ENCODE measurements around the gene PIK3R6. TPM values are rescaled to one million over a fixed set of nuclear protein-coding genes. Genes with fewer than 3 reads are reported as not detected.

The PIK3R6 gene
- total and polyA plus RNA-seq, 3 donors from 2014 or later = 1.3 to 2.6 (median 2.5) TPM

DNA sequence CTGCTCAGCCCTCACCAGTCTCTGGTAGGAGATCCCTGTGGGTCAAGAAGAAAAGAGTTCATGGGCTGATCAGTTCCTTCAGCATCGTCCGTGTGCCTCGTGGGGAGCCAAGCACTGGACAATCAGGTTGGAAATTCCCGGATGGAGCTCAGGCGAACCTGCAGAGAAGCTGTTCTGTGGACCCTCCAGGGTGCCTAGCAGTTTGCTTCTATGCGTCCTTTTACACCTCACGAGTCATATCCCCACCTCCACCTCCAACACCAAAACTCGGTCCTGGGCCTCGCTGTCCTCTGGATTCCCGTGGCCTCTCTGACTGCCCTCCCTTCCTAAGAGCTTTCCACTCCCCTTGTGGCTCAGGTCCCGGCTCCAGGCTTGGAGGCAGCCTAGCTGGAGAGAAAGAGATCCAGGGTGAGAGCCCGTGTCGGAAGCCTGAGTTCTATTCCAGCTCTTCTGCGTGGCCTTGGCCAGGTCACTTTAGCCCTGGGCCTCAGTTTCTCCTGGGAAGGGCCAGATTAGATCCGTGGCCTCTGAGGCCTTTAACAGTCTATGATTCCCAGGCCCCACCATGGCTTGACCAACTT, 26.2 kb upstream of the PIK3R6 start:
- WGBS, 2 donors = 74 to 87% methylated on average over 15 of the region's 15 CpGs
- no peak for DNase-seq
- no peak for TF ChIP-seq POLR2A (IDR thresholded peaks at IDR 0.05)
- TF ChIP-seq, protein P1, sequence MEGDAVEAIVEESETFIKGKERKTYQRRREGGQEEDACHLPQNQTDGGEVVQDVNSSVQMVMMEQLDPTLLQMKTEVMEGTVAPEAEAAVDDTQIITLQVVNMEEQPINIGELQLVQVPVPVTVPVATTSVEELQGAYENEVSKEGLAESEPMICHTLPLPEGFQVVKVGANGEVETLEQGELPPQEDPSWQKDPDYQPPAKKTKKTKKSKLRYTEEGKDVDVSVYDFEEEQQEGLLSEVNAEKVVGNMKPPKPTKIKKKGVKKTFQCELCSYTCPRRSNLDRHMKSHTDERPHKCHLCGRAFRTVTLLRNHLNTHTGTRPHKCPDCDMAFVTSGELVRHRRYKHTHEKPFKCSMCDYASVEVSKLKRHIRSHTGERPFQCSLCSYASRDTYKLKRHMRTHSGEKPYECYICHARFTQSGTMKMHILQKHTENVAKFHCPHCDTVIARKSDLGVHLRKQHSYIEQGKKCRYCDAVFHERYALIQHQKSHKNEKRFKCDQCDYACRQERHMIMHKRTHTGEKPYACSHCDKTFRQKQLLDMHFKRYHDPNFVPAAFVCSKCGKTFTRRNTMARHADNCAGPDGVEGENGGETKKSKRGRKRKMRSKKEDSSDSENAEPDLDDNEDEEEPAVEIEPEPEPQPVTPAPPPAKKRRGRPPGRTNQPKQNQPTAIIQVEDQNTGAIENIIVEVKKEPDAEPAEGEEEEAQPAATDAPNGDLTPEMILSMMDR (IDR thresholded peaks at IDR 0.05) = no peak

DNA sequence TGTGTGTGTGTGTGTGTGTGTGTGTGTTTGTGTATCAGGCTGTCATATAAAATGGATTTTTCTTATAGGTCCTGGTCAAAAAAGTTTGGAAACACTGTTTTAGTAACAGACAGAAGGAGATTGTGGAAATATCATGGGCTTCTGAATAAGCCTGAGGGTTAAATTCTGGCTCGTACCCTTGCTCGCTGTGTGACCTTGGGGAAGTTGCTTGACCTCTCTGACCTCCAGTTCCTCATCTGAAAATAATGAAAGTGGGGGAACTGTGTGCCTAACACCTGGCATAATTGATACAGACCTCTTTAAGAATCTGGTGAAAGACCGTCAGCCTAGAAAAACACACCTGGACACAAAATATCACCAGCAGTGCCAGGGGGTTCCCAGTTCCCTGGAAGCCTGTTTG, 25.6 kb upstream of the PIK3R6 start:
- no peaks in the 10 kb centered on the region for H3K27me3 ChIP-seq
- H3K4me3 ChIP-seq = no peak overlapping the region
- TF ChIP-seq, protein P1 (IDR thresholded peaks at IDR 0.05) = no peak
- no peaks in the 10 kb centered on the region for H3K36me3 ChIP-seq (ENCODE audit: low read depth, missing control alignments)
- H3K27ac ChIP-seq = no peak overlapping the region
- intact Hi-C loops (cut with DNase I; ENCODE audit: low total_unique reads) = no loop called here
- WGBS, 2 donors = 69 to 71% methylated on average over 3 of the region's 3 CpGs
- DNase-seq = no peak
- H3K9me3 ChIP-seq = no peaks in the 10 kb centered on the region
- peaks cover 4% of the 10 kb centered on the region for H3K4me1 ChIP-seq

More for the DNA sequence above, 26.2 kb upstream of the PIK3R6 start:
- Histone ChIP-seq H3K27me3 (no peaks in the 10 kb centered on the region), H3K36me3 (ENCODE audit: low read depth, missing control alignments) (no peaks in the 10 kb centered on the region), H3K4me3 (no peak overlapping the region), H3K4me1 (peaks cover 4% of the 10 kb centered on the region), H3K9me3 (no peaks in the 10 kb centered on the region), H3K27ac (no peak overlapping the region)
- intact Hi-C loops (cut with DNase I; ENCODE audit: low total_unique reads) = no loop called here

DNA sequence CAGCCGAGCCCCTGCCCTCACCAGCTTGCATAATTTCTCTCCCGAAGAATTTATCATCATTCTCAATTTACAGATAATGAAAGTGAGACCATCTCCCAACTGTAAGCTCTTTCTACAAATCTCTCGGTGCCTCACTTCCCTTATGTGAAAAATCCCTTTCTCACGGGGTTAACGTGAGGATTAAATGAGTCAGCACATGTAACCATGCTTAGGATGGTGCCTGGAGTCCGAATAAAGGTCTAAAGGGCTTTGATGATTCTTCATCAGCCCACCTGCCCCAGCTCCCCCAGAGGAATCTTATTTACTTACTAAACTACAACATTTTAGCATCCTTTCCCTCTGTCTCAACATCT, 24.8 kb upstream of the PIK3R6 start:
- WGBS, 2 donors = 71 to 74% methylated on average over 6 of the region's 6 CpGs
- intact Hi-C loops (cut with DNase I; ENCODE audit: low total_unique reads) = no loop called here
- H3K4me3 ChIP-seq = no peak overlapping the region

DNA sequence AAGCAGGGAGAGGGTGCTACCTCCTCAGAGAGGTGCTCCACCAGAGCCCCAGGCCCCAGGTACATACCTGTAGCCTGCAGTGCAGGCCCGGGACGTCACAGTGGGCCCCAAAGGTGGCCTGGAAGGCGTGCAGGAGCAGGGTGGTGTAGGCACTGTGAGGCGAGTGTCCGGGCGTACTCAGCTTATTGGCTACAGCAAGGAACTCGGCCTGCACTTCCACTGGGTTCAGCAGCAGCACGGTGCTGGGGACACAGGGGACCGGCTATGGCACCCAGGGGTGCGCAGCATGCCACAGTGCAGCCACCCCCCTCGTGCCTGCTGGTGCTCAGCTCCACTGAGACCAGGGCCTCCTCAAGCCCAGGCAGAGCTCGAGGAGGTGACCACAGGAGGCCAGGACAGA, 23.2 kb upstream of the PIK3R6 start:
- Histone ChIP-seq H3K27me3 (no peaks in the 10 kb centered on the region), H3K36me3 (ENCODE audit: low read depth, missing control alignments) (no peaks in the 10 kb centered on the region), H3K4me3 (no peak overlapping the region), H3K27ac (no peak overlapping the region), H3K9me3 (no peaks in the 10 kb centered on the region), H3K4me1 (peaks cover 4% of the 10 kb centered on the region)
- no peak for DNase-seq
- no peak for TF ChIP-seq POLR2A (IDR thresholded peaks at IDR 0.05)
- TF ChIP-seq, protein P1 (IDR thresholded peaks at IDR 0.05) = no peak
- intact Hi-C loops (cut with DNase I; ENCODE audit: low total_unique reads) = no loop called here
- WGBS, 2 donors = 85 to 92% methylated on average over 8 to 12 of the region's 12 CpGs

More for the DNA sequence above, 24.8 kb upstream of the PIK3R6 start:
- H3K27ac ChIP-seq = no peak overlapping the region
- TF ChIP-seq POLR2A (IDR thresholded peaks at IDR 0.05) = no peak
- TF ChIP-seq, protein P1 (IDR thresholded peaks at IDR 0.05) = no peak
- peaks cover 4% of the 10 kb centered on the region for H3K4me1 ChIP-seq
- no peak for DNase-seq
- no peaks in the 10 kb centered on the region for H3K9me3 ChIP-seq
- H3K36me3 ChIP-seq (ENCODE audit: low read depth, missing control alignments) = no peaks in the 10 kb centered on the region
- no peaks in the 10 kb centered on the region for H3K27me3 ChIP-seq

Measured in testis (tissue), 3 donors.